Upper lobe of left lung (tissue), 4 donors: ENCODE results near the gene GPRC6A.

Experiments
- POLR2A ChIP-seq, 4 donors: fragments of 450-650 bp; IDR thresholded peaks; one replicate each; pipeline ENCODE4 v1.5.1; 2016 to 2017; ENCODE audit warnings: antibody characterized with exemption in 4 of 4, mild to moderate bottlenecking in 2 of 4
- POLR2AphosphoS5 ChIP-seq, 2 donors: sonication (generic); formaldehyde crosslinking; IDR thresholded peaks; one replicate each; pipeline ENCODE4 v1.5.1; 2017; ENCODE audit warnings: antibody characterized with exemption in 2 of 2
- TF ChIP-seq, protein P1 (sequence below), 6 experiments: fragments of 450-650 bp in 4 of 6; fragments of 200-600 bp in 2 of 6; sonication (generic) in 2 of 6; IDR thresholded peaks; one replicate each; pipeline ENCODE4 v1.5.1; 2016 to 2019; ENCODE audit warnings: antibody characterized with exemption in 6 of 6

DNA sequence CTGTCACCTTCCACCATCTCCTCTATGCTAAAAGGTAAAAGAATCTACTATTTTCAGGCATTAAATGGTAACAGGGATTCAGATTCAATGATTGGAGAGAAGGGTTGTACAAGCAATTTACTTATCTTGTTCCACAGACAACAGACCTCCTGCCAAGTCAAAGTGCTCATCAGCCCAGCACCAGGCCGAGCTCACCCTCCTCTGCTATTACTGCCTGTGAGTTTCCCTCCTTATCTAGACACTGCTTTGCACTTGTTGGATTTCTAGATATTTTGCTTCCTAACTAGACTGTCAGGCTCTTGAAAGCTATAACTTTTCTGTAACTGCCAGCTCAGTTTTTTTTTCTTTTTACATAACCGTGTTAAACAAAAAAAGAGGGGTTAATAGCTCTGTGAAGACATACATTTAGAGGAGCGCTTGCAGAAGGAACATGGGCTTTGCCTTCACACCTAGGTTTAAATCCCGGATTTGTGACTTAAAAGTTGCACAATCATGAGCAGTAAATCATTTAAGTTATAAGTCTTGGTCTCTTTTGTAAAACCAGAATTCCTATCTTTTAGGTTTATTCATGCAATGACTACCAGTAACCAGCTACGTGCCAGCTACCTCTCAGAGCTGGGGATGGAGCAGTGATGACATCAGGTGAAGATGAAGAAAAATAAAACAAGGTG, 62.2 kb downstream of the GPRC6A start:
- TF ChIP-seq POLR2A (IDR thresholded peaks at IDR 0.05) (no peak), POLR2AphosphoS5 (IDR thresholded peaks at IDR 0.05) (no peak)
- TF ChIP-seq, protein P1, sequence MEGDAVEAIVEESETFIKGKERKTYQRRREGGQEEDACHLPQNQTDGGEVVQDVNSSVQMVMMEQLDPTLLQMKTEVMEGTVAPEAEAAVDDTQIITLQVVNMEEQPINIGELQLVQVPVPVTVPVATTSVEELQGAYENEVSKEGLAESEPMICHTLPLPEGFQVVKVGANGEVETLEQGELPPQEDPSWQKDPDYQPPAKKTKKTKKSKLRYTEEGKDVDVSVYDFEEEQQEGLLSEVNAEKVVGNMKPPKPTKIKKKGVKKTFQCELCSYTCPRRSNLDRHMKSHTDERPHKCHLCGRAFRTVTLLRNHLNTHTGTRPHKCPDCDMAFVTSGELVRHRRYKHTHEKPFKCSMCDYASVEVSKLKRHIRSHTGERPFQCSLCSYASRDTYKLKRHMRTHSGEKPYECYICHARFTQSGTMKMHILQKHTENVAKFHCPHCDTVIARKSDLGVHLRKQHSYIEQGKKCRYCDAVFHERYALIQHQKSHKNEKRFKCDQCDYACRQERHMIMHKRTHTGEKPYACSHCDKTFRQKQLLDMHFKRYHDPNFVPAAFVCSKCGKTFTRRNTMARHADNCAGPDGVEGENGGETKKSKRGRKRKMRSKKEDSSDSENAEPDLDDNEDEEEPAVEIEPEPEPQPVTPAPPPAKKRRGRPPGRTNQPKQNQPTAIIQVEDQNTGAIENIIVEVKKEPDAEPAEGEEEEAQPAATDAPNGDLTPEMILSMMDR (IDR thresholded peaks at IDR 0.05), result no peak
